Iris pigment epithelial cell (primary cell): ENCODE data around the gene MTCL1.

Experiments used
- DNase-seq: peaks from one replicate; pipeline ENCODE4 v3.0.0-alpha.2; 2011; ENCODE audit warnings: low read depth

MTCL1 gene

GRCh38 chr18:8812631-8813030 lies 107.3 kb downstream of the MTCL1 start:
- no peak for DNase-seq

DNA sequence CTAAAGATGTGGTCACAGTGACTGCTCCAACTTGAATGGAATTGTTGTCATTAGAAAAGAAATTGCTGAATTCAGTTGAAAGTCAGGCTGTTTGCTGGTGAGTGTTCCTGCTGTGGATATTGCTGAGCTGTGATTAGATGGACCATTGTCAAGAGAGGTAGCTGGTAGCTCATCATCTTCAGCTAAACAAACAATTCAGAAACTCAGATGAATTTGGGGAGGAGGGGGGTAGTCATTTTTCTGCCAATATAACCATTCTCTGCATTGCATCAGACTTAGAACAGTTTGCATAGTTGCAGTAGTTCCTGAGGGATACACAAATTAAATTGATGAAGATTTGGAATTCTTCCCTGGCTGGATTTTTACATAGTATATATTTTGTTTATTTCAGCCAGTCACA lies 108.3 kb downstream of the MTCL1 start:
- DNase-seq: peak; percentile 52

- DNase-seq: peak; percentile 47
These were observed 108.8 kb downstream of the MTCL1 start for GRCh38 chr18:8814206-8814605.

GRCh38 chr18:8816220-8816619 lies 110.9 kb downstream of the MTCL1 start:
- no peak for DNase-seq

DNA sequence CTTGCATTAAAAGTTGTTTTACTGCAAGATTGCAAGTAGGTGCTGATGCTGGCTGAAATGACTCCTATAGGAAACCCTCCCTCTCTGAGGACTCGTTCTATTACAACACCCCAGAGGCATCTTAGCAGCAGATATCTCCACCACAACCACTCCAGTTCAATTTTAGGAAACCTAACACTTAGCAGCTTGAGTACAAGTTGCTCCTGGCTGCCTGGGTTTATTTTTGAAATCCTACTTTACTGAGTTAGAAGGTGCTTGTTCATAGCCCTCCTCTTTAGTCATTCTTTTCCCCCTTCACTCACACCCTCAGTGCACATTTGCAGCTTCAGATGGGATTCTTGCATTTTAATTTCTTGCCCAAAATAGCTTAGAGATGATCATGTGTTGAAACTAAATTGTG lies 111.5 kb downstream of the MTCL1 start:
- peak; percentile 83 for DNase-seq

- DNase-seq: no peak
These were observed 113.6 kb downstream of the MTCL1 start for GRCh38 chr18:8818982-8819381.

DNA sequence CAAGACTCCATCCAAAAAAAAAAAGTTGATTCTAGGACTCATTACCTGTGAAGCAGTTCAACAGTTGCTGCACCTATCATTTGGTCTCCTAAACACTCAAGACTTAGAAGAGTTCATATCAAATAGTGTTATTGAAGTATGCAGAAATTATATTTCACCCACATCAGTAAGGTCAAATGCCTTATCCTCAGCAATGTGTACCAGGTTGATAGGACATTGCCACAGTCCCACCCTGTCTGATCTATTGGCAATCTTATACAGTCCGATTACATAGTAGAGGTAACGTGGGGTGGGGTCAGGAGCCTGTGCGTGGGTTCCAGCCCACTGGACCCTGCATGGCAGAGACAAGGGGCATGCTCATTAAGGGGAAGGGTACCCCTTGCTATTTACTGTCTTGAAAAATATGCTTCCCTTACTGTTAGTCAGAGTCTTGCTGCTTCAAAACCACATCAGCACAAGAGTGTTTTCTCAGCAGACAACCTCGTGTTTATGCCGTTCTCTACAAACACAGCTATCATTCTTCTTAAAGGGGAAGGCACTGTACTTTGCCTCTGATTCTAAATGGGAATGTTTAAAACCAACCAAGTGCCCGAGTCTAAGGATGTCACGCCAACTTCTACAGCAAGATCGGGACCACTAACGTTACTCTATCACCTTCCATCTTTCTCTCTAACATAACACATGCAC lies 115.2 kb downstream of the MTCL1 start:
- DNase-seq: no peak

- DNase-seq: no peak
These were observed 115.7 kb downstream of the MTCL1 start for GRCh38 chr18:8821083-8821465.

GRCh38 chr18:8821531-8821930 lies 116.2 kb downstream of the MTCL1 start:
- no peak for DNase-seq

- no peak for DNase-seq
These were observed 117.3 kb downstream of the MTCL1 start for GRCh38 chr18:8822643-8823042.

GRCh38 chr18:8823530-8823929 lies 118.2 kb downstream of the MTCL1 start:
- DNase-seq: no peak

GRCh38 chr18:8824846-8825245 lies 119.5 kb downstream of the MTCL1 start:
- no peak for DNase-seq

DNA sequence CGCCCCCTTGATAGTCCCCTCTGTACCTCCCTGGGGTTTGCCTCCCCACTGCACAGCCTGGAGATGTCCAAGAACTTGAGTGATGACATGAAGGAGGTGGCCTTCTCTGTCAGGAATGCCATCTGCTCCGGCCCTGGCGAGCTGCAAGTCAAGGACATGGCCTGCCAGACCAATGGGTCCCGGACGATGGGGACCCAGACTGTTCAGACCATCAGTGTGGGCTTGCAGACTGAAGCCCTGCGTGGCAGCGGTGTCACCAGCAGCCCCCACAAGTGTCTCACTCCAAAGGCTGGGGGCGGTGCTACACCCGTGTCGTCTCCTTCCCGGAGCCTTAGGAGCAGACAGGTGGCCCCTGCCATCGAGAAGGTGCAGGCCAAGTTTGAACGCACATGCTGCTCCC lies 119.9 kb downstream of the MTCL1 start:
- no peak for DNase-seq

GRCh38 chr18:8825729-8826375 lies 120.5 kb downstream of the MTCL1 start:
- DNase-seq: no peak

- DNase-seq: no peak
These were observed 121.2 kb downstream of the MTCL1 start for GRCh38 chr18:8826514-8826913.

GRCh38 chr18:8826971-8827370 lies 121.6 kb downstream of the MTCL1 start:
- no peak for DNase-seq

- no peak for DNase-seq
These were observed 122.9 kb downstream of the MTCL1 start for GRCh38 chr18:8828300-8828699.

DNA sequence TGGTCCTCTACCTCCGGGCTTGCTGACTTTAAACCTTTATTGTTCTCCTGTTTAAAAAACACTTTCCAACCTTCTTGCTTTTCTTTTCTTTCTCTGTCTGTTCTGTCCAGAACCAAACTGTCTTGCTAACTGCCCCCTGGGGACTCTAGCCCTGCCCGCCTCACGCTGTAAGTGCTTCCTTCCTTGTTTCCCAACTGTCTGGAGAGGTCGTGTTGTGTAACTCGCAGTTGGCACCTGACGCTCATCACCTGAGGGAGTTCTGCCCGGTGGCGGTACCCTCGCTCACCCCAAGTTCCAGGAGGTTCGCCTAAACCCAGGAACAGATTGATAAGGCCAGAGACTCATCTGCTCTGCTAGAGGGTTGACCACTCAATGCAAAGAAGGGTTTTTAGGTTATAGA lies 123.4 kb downstream of the MTCL1 start:
- DNase-seq: no peak

DNA sequence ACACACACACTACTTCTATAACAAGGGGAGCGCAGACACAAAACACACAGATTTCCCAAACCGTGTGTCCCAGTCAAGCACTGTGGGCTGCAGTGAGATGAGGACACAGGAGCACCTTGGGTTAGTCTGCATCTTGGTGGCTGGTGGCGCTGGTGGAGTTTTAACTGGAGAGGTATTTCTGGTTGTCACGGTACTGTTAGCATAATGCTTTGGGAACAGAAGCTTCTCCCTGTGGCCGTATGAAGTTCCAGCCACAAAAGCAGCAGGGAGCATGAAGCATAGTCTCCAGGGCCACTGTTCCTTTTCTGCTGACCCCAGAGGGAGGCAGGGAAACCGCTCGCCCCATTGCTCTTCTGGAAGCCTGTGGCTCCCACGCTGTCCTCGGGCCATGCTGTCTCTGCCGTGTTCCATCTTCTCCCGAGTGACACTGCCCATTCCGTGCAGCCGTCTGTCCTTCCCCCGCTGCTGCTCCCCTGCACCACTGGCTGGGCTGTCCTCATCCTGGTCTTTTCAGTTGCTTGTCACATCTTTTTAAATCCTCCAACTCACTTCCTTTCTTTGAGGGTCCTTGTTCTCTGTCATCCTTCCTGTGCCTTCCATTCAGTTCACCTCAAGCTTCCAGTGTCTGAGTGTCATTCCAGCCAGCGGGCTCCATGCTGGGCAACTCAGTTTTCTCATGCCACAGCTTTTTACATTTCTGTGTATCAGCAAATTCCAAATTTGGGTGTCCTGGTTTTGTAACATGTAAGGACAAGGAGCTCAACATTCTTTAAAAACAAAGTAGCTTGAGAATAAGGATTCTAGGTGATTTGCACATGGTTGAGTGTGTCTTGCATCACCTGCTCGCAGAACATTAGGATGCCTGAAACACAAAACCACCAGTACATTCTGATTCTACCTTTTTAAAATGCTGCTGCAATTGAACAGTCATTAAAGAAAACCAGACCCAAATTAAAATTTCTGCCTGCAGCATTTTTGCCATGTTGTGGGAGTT lies 125.0 kb downstream of the MTCL1 start:
- no peak for DNase-seq

- DNase-seq: no peak
These were observed 125.8 kb downstream of the MTCL1 start for GRCh38 chr18:8831112-8831511.

DNA sequence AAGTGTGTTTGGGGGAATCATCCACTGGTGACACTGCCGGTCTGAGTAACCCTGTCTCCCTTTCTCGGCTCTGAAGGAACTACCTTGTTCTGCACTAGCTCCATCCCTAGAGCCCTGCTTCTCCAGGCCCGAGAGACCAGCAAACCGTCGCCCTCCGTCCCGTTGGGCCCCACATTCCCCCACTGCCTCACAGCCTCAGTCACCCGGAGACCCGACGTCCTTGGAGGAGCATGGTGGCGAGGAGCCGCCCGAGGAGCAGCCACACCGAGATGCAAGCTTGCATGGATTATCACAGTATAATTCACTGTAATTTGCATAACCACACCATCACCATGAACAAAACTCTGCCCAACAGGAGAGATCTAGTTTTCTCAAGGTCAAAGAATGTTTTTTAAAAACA lies 126.2 kb downstream of the MTCL1 start:
- no peak for DNase-seq

DNA sequence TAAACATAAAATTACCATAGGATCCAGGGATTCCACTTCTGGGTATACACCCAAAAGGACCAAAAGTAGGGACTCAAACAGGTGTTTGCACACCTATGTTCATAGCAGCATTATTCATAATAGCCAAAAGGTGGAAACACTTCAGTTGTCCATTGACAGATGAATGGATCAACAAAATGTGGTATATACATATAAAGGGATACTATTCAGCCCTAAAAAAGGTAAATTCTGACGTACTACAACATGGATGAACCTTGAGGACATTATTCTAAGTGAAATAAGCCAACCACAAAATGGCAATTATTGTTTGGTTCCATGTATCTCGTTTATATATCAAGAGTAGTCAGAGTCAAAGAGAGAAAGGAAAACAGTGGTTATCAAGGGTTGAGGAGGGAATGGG lies 128.1 kb downstream of the MTCL1 start:
- no peak for DNase-seq

DNA sequence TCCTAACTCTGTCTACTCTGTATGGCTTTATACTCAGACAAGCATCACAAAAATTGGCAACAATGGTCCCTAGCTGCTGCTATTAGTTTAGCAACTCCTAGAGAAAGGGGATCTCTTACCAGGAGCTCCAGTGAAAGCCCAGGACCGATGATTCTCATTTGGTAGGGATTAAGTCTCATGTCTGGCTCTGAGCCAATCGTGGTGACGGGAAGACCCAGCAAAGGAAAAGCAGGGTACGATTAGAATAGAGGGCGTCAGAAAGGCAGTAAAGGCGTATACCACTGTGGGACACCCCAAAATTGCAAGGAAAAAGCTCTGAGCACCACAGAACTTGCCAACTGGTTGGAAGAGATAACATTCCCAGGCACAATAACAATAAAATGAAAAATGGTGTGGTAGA lies 129.5 kb downstream of the MTCL1 start:
- DNase-seq: no peak
